Measurements from ENCODE around the gene TMEM175.

TMEM175 gene

DNA sequence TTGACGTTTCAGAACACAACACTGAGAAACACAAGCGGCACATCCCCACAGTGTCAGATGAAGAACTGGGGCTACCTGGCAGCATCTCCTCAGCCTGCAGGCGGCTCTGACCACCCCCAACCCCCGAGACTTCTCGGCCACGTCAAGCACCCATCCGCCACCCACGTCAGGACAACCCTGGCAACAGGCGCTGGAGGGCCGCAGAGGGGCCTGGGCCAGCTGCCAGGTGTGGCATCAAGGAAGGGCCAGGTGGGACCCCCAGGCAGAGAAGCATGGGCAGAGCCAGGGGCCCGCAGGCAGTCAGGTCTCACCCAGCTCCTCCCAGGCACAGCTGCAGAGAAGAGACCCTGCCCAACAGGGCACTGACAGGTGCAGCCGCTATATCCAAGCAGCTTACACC is 22.4 kb upstream of the TMEM175 start:
- no peak overlapping the region for H3K4me3 ChIP-seq (ENCODE audit: low read depth, low read length)
- DNase-seq (ENCODE audit: low read depth) = no peak
- TF ChIP-seq, protein P1, sequence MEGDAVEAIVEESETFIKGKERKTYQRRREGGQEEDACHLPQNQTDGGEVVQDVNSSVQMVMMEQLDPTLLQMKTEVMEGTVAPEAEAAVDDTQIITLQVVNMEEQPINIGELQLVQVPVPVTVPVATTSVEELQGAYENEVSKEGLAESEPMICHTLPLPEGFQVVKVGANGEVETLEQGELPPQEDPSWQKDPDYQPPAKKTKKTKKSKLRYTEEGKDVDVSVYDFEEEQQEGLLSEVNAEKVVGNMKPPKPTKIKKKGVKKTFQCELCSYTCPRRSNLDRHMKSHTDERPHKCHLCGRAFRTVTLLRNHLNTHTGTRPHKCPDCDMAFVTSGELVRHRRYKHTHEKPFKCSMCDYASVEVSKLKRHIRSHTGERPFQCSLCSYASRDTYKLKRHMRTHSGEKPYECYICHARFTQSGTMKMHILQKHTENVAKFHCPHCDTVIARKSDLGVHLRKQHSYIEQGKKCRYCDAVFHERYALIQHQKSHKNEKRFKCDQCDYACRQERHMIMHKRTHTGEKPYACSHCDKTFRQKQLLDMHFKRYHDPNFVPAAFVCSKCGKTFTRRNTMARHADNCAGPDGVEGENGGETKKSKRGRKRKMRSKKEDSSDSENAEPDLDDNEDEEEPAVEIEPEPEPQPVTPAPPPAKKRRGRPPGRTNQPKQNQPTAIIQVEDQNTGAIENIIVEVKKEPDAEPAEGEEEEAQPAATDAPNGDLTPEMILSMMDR (IDR thresholded peaks at IDR 0.05; ENCODE audit: control insufficient read depth, extremely low read depth, insufficient read depth) = no peak

GRCh38 chr4:910366-911091 is 21.7 kb upstream of the TMEM175 start:
- DNase-seq (ENCODE audit: low read depth) = no peak
- no peak overlapping the region for H3K4me3 ChIP-seq (ENCODE audit: low read depth, low read length)
- TF ChIP-seq, protein P1 (IDR thresholded peaks at IDR 0.05; ENCODE audit: control insufficient read depth, extremely low read depth, insufficient read depth) = no peak

DNA sequence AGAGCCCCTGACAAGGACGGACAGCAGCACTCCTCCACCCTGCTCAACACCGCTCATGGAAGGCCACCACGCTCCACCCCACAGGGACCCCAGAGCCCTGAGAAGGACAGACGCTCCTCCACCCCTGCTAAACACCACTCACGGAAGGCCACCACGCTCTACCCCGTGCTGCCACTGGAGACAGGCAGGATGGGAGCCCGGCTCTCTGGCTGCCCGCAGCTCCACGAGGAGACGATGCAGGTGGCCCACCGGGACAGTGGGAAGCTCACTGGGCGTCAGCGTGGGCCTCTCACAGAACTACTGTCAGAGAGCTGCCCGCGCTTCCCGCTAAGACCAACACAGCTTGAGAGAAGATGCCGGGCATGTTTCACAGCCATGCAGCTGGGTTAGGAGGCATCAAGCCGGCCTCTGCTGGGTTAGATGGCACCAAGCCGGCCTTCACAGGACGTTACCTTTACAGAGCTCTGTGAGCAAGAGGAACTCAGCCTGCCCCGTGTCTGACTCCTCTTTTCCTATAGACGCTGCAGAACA is 21.0 kb upstream of the TMEM175 start:
- DNase-seq (ENCODE audit: low read depth) = no peak
- TF ChIP-seq, protein P1 (IDR thresholded peaks at IDR 0.05; ENCODE audit: control insufficient read depth, extremely low read depth, insufficient read depth) = no peak
- no peak overlapping the region for H3K4me3 ChIP-seq (ENCODE audit: low read depth, low read length)

GRCh38 chr4:911871-912490 is 20.3 kb upstream of the TMEM175 start:
- no peak for DNase-seq (ENCODE audit: low read depth)
- TF ChIP-seq, protein P1 (IDR thresholded peaks at IDR 0.05; ENCODE audit: control insufficient read depth, extremely low read depth, insufficient read depth) = no peak
- H3K4me3 ChIP-seq (ENCODE audit: low read depth, low read length) = no peak overlapping the region

DNA sequence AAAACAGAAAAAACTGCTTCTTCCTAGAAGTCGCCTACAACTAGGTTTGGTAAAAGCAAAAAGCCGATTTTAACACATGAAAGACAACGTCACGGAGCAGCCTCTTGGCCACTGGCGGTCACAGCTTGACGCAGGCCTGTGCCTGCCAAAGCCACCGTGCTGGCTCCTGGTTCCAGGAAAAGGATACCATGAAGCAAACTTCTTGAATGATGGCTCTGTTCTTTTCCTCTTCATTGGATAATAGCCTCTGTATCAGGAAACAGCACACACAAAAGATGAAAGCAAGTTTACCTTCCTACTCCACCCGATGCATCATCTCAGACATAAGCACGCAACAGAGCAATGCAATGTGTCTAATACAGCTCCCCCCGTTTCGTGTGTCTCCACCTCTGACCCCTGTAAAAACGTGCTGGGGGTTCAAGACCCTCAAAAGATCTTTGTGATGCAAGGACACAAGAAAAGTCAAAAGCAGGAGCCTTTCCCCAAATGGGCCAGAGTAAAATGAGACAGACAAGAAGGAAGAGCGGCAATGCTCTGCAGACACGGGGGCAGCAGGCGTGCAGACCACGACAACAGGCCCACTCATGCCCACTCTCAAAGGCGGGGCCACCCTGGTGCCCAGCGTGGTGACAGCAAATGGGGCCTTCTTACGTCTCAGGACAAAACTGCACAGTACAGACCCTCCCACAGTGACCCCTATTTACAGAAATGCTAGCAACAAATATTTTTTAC is 19.5 kb upstream of the TMEM175 start:
- H3K4me3 ChIP-seq (ENCODE audit: low read depth, low read length) = no peak overlapping the region
- TF ChIP-seq, protein P1 (IDR thresholded peaks at IDR 0.05; ENCODE audit: control insufficient read depth, extremely low read depth, insufficient read depth) = no peak
- DNase-seq (ENCODE audit: low read depth) = no peak

GRCh38 chr4:913280-913618 is 19.0 kb upstream of the TMEM175 start:
- TF ChIP-seq, protein P1 (IDR thresholded peaks at IDR 0.05; ENCODE audit: control insufficient read depth, extremely low read depth, insufficient read depth) = no peak
- no peak for DNase-seq (ENCODE audit: low read depth)
- no peak overlapping the region for H3K4me3 ChIP-seq (ENCODE audit: low read depth, low read length)
